DND-41 (cell line): ENCODE measurements around the gene TP53AIP1.

Experiments
- ATAC-seq: fragments of 200-7000 bp; cut with Tn5 transposase; 3 replicates; pipeline ENCODE4 v1.9.1; 2021; ENCODE audit warnings: low read depth; ENCODE audit not compliant: insufficient read depth
- DNase-seq: peaks from one replicate; pipeline ENCODE4 v3.0.0-alpha.2; 2020
- H2AFZ ChIP-seq: 2 replicates; pipeline ENCODE4 v1.6.0; 2012; ENCODE audit warnings: low read depth, low read length
- H3K27ac ChIP-seq: 2 replicates; pipeline ENCODE4 v1.5.1; 2012; ENCODE audit warnings: low read length, inconsistent platforms
- H3K27me3 ChIP-seq: fragments of 200-600 bp; sonication (generic); 2 replicates; pipeline ENCODE4 v1.6.0; 2012; ENCODE audit warnings: low read length, mild to moderate bottlenecking, inconsistent platforms; ENCODE audit not compliant: insufficient read depth, poor library complexity
- H3K36me3 ChIP-seq: 2 replicates; pipeline ENCODE4 v1.5.1; 2012; ENCODE audit warnings: low read length, inconsistent platforms; ENCODE audit not compliant: insufficient read depth
- H3K4me1 ChIP-seq: 2 replicates; pipeline ENCODE4 v1.5.1; 2012; ENCODE audit warnings: mild to moderate bottlenecking, low read length; ENCODE audit not compliant: insufficient read depth
- H3K4me2 ChIP-seq: 2 replicates; pipeline ENCODE4 v1.6.0; 2012; ENCODE audit warnings: mild to moderate bottlenecking, moderate library complexity, low read length, inconsistent platforms; ENCODE audit not compliant: insufficient read depth
- H3K4me3 ChIP-seq, 2 experiments: fragments of 200-600 bp in 1 of 2; shearing (Covaris generic) in 1 of 2; 2 replicates each; pipeline ENCODE4 v1.5.1; 2012 to 2016; ENCODE audit warnings: inconsistent platforms in 2 of 2, low read length in 2 of 2, mild to moderate bottlenecking in 2 of 2, low read depth in 1 of 2, moderate library complexity in 1 of 2
- H3K79me2 ChIP-seq: 2 replicates; pipeline ENCODE4 v1.6.0; 2012; ENCODE audit warnings: low read length, inconsistent platforms; ENCODE audit not compliant: insufficient read depth
- H3K9ac ChIP-seq: 2 replicates; pipeline ENCODE4 v1.6.0; 2012; ENCODE audit warnings: low read depth, mild to moderate bottlenecking, inconsistent platforms, low read length, moderate library complexity
- H3K9me3 ChIP-seq: 2 replicates; pipeline ENCODE4 v1.5.1; 2012; ENCODE audit warnings: low read length, moderate library complexity, mild to moderate bottlenecking, inconsistent platforms; ENCODE audit not compliant: insufficient read depth, severe bottlenecking
- H4K20me1 ChIP-seq: 2 replicates; pipeline ENCODE4 v1.6.0; 2012; ENCODE audit warnings: low read length; ENCODE audit not compliant: insufficient read depth
- EZH2 ChIP-seq: IDR thresholded peaks from 3 replicates; pipeline ENCODE4 v1.6.1; 2012; ENCODE audit warnings: borderline replicate concordance, low read depth, mild to moderate bottlenecking, moderate library complexity, low read length, inconsistent platforms; ENCODE audit not compliant: severe bottlenecking
- TF ChIP-seq, protein P1 (sequence below): IDR thresholded peaks from 2 replicates; pipeline ENCODE4 v1.5.1; 2012; ENCODE audit warnings: borderline replicate concordance, low read length, moderate library complexity, mild to moderate bottlenecking; ENCODE audit not compliant: poor library complexity, severe bottlenecking; ENCODE audit errors: extremely low read depth

Gene TP53AIP1

DNA sequence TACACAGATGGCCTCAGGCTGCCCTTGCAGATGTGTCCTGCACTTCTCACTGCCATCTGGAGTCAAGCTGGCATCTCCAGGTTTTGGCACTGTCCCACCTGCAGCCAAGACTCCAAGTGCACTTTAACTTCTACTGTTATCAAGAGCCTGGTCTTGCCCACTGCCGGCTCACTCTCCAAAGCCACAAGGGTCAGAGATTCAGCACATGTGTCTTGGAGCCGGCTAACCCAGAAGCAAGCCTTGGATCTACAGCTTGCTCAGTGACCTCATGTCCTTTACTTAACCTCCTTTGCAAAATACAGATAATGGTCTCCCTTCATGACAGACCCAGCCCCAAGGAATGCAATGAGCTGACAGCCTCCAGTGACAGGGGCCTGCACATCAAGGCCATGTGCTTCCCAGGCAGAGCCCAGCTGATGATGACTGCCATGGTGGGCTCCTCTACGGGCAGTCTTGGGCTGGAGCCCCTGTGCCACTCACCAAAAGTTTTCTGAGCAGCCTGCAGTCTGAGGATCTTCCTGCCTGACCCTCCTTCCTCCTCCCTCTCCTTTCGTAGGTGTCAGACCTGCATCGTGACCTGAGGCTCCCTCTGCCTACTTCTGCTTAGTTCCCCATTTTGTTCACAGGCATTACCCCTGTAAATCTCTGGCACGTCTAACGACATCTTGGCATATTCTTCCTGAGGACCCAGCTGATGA, 9.0 kb downstream of the TP53AIP1 start:
- TF ChIP-seq, protein P1, sequence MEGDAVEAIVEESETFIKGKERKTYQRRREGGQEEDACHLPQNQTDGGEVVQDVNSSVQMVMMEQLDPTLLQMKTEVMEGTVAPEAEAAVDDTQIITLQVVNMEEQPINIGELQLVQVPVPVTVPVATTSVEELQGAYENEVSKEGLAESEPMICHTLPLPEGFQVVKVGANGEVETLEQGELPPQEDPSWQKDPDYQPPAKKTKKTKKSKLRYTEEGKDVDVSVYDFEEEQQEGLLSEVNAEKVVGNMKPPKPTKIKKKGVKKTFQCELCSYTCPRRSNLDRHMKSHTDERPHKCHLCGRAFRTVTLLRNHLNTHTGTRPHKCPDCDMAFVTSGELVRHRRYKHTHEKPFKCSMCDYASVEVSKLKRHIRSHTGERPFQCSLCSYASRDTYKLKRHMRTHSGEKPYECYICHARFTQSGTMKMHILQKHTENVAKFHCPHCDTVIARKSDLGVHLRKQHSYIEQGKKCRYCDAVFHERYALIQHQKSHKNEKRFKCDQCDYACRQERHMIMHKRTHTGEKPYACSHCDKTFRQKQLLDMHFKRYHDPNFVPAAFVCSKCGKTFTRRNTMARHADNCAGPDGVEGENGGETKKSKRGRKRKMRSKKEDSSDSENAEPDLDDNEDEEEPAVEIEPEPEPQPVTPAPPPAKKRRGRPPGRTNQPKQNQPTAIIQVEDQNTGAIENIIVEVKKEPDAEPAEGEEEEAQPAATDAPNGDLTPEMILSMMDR: no peak
- TF ChIP-seq EZH2: no peak
- no peaks in the 10 kb centered on the region for H3K79me2 ChIP-seq
- no peak overlapping the region for H2AFZ ChIP-seq
- H3K4me2 ChIP-seq: no peak overlapping the region
- no peaks in the 10 kb centered on the region for H3K27me3 ChIP-seq
- H3K9ac ChIP-seq: no peak overlapping the region
- no peaks in the 10 kb centered on the region for H3K9me3 ChIP-seq
- no peaks in the 10 kb centered on the region for H3K4me1 ChIP-seq
- H3K36me3 ChIP-seq: no peaks in the 10 kb centered on the region
- ATAC-seq: no peak
- DNase-seq: no peak
- H3K27ac ChIP-seq: no peak overlapping the region
- no peak overlapping the region for H3K4me3 ChIP-seq
- H4K20me1 ChIP-seq: no peaks in the 10 kb centered on the region

DNA sequence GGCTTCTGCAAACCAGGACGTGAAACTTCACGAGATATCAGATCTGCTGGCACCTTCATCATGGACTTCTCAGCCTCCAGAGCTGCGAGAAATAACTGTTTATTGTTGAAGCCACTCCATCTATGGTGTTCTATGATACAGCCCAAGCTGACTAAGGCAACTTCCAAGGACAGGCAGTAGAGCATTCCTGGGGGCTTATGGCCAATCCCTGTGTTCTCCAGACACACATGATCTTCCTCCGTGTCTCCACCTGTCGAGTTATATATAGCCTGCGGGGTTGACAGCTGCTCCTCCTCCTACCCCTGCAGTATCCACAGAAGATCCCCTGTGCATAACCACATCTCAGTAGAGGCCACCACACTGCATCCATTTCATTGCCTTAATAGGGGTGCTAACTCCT, 11.0 kb downstream of the TP53AIP1 start:
- Histone ChIP-seq H3K4me1 (no peaks in the 10 kb centered on the region), H3K36me3 (no peaks in the 10 kb centered on the region), H3K9me3 (no peaks in the 10 kb centered on the region), H2AFZ (no peak overlapping the region), H3K9ac (no peak overlapping the region), H3K79me2 (no peaks in the 10 kb centered on the region), H4K20me1 (no peaks in the 10 kb centered on the region), H3K27me3 (peaks cover 6% of the 10 kb centered on the region), H3K4me3 (no peak overlapping the region), H3K4me2 (no peak overlapping the region), H3K27ac (no peak overlapping the region)
- no peak for DNase-seq
- no peak for ATAC-seq
- TF ChIP-seq, protein P1: no peak
- no peak for TF ChIP-seq EZH2

DNA sequence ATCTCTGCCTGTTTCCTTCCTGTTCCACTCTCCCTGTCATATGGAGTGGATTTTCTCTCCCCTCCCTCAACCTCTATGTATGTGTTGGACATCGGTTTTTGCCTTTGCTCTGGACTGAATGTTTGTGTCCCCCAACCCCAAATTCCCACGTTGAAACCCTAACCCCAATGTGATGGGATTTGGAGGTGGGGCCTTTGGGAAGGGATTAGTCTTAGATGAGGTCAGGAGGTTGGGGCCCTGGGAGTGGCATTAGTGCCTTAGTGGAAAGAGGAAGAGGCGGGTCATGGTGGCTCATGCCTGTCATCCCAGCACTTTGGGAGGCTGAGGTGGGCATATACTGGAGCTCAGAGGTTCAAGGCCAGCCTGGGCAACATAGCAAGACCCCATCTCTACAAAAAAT, 11.6 kb downstream of the TP53AIP1 start:
- DNase-seq (no peak), ATAC-seq (no peak)
- no peaks in the 10 kb centered on the region for H4K20me1 ChIP-seq
- H3K27me3 ChIP-seq: peaks cover 6% of the 10 kb centered on the region
- no peak overlapping the region for H3K27ac ChIP-seq
- no peak overlapping the region for H3K9ac ChIP-seq
- no peak for TF ChIP-seq EZH2
- TF ChIP-seq, protein P1: no peak
- no peaks in the 10 kb centered on the region for H3K9me3 ChIP-seq
- no peaks in the 10 kb centered on the region for H3K36me3 ChIP-seq
- H3K79me2 ChIP-seq: no peaks in the 10 kb centered on the region
- H3K4me3 ChIP-seq: no peak overlapping the region
- H2AFZ ChIP-seq: no peak overlapping the region
- H3K4me1 ChIP-seq: no peaks in the 10 kb centered on the region
- no peak overlapping the region for H3K4me2 ChIP-seq

DNA sequence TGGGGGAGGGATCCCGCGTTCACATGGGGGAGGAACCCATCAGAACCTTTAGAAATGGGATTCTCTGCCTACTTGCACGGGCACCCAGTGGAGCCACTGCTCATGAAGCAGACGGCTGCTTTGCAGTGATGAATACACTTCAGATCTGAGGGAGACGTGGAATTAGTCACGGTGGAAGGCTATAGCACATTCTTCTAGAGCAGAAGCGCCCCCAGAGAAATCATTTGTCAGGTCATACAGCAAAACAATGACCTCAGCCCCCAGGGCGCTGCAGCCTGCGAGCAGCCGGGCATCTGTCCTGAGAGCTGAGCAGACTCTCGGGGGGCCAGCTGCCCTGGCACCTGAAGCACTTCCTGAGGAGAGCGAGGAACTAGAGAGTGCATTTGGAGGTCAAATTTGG, 12.7 kb downstream of the TP53AIP1 start:
- no peaks in the 10 kb centered on the region for H3K4me1 ChIP-seq
- H3K9me3 ChIP-seq: no peaks in the 10 kb centered on the region
- H3K27ac ChIP-seq: no peak overlapping the region
- H2AFZ ChIP-seq: no peak overlapping the region
- no peak overlapping the region for H3K9ac ChIP-seq
- no peak overlapping the region for H3K4me3 ChIP-seq
- no peak overlapping the region for H3K4me2 ChIP-seq
- ATAC-seq (no peak), DNase-seq (no peak)
- H3K36me3 ChIP-seq: no peaks in the 10 kb centered on the region
- H3K27me3 ChIP-seq: peaks cover 6% of the 10 kb centered on the region
- TF ChIP-seq, protein P1: no peak
- no peak for TF ChIP-seq EZH2
- no peaks in the 10 kb centered on the region for H3K79me2 ChIP-seq
- no peaks in the 10 kb centered on the region for H4K20me1 ChIP-seq
